Measurements from ENCODE around the gene NCOA1. TPM values are rescaled to one million over a fixed set of nuclear protein-coding genes. Genes with fewer than 3 reads are reported as not detected.
"Not testable (repeated sequence)": the region's sequence is repeated elsewhere in the genome, so short reads cannot be mapped to it uniquely, and the experiment has no call there.

Gene NCOA1
- polyA plus RNA-seq, 1 of the 3 experiments (the other 2 are of a cell fraction), result 10.7 TPM

DNA sequence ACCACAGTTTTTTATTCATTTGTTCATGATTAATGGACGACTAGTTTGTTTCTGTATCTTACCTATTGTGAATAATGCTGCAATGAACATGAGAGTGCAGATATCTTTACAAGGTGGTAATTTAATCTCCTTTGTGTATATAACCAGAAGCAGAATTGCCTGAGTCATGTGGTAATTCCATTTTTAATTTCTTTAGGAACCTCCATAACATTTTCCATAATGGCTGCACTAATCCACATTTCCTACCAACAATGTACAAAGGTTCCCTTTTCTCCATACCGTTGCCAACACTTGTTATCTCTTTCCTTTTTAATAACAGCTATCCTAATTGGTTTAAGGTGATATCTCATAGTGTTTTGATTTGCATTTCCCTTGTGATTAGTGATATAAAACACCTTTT, 36.5 kb downstream of the NCOA1 start:
- 79% methylated on average over 2 of the region's 2 CpGs for WGBS (ENCODE audit: low lambda C conversion rate)
- Histone ChIP-seq H3K27me3 (ENCODE audit: insufficient read depth) (no peaks in the 10 kb centered on the region), H2AFZ (ENCODE audit: low read depth) (no peak overlapping the region), H3F3A (replicated peaks; ENCODE audit: insufficient read depth) (no peaks in the 10 kb centered on the region), H3K4me2 (no peak overlapping the region), H3K9ac (no peak overlapping the region), H3K36me3 (replicated peaks in 1 of 2; ENCODE audit: control insufficient read depth in 1 of 2, insufficient read depth in 2 of 2, low read length in 1 of 2) (peaks cover 0 to 6% of the 10 kb centered on the region in 2 experiments), H3K9me2 (no peaks in the 10 kb centered on the region), H3K4me1 (ENCODE audit: control insufficient read depth in 1 of 2, insufficient read depth in 2 of 2, low read depth in 1 of 2, low read length in 1 of 2) (no peaks in the 10 kb centered on the region), H3K9me3 (peaks cover 9% of the 10 kb centered on the region; the same call in 1 of the 2 replicates), H3K4me3 (ENCODE audit: low read depth in 2 of 2, low read length in 1 of 2) (no peak overlapping the region), H3K27ac (ENCODE audit: low read depth in 2 of 2, low read length in 1 of 2) (no peak overlapping the region), H3K79me2 (ENCODE audit: insufficient read depth) (peaks cover 65% of the 10 kb centered on the region), H4K20me1 (ENCODE audit: insufficient read depth) (peaks cover 4% of the 10 kb centered on the region; the same call in 1 of the 2 replicates)
- ChIA-PET POLR2A (no interaction called here), CTCF (interaction anchor here (2.0 kb wide), 1 partner anchor 18 kb away, joined by 5 read pairs; no protein-coding TSS in a partner anchor)
- TF ChIP-seq, protein P1, sequence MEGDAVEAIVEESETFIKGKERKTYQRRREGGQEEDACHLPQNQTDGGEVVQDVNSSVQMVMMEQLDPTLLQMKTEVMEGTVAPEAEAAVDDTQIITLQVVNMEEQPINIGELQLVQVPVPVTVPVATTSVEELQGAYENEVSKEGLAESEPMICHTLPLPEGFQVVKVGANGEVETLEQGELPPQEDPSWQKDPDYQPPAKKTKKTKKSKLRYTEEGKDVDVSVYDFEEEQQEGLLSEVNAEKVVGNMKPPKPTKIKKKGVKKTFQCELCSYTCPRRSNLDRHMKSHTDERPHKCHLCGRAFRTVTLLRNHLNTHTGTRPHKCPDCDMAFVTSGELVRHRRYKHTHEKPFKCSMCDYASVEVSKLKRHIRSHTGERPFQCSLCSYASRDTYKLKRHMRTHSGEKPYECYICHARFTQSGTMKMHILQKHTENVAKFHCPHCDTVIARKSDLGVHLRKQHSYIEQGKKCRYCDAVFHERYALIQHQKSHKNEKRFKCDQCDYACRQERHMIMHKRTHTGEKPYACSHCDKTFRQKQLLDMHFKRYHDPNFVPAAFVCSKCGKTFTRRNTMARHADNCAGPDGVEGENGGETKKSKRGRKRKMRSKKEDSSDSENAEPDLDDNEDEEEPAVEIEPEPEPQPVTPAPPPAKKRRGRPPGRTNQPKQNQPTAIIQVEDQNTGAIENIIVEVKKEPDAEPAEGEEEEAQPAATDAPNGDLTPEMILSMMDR (IDR thresholded peaks at IDR 0.05), result no peak
- TF ChIP-seq GABPA (IDR thresholded peaks at IDR 0.05; ENCODE audit: low read depth), result no peak
- no peak for TF ChIP-seq RXRA (IDR thresholded peaks at IDR 0.05; ENCODE audit: borderline replicate concordance, low read depth)
- TF ChIP-seq, protein P2, sequence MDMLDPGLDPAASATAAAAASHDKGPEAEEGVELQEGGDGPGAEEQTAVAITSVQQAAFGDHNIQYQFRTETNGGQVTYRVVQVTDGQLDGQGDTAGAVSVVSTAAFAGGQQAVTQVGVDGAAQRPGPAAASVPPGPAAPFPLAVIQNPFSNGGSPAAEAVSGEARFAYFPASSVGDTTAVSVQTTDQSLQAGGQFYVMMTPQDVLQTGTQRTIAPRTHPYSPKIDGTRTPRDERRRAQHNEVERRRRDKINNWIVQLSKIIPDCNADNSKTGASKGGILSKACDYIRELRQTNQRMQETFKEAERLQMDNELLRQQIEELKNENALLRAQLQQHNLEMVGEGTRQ (IDR thresholded peaks at IDR 0.05; ENCODE audit: borderline replicate concordance, low read depth, low read length), result no peak
- DNase-seq, result no peak

DNA sequence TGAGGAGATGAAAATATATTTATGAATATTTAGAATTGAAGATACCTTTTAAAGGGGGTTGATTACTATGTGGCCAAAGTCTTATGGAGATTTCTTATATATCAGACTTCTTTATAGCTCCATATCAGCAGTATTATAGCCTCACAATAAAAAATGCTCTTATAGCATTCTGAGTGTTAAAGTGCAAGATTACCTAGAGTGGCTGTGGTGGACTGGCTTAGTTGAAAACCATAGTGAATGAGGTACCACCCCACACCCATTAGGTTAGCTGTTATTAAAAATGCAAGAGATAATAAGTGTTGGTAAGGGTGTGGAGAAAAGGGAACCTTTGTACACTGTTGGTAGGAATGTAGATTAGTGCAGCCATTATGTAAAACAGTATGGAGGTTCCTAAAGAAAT, 39.7 kb downstream of the NCOA1 start:
- Histone ChIP-seq H3K9me2 (no peaks in the 10 kb centered on the region), H3K79me2 (ENCODE audit: insufficient read depth) (peaks cover 70% of the 10 kb centered on the region)
- CTCF ChIA-PET, result interaction anchor here (1.1 kb wide), 1 partner anchor 15 kb away, joined by 3 read pairs; no protein-coding TSS in a partner anchor

DNA sequence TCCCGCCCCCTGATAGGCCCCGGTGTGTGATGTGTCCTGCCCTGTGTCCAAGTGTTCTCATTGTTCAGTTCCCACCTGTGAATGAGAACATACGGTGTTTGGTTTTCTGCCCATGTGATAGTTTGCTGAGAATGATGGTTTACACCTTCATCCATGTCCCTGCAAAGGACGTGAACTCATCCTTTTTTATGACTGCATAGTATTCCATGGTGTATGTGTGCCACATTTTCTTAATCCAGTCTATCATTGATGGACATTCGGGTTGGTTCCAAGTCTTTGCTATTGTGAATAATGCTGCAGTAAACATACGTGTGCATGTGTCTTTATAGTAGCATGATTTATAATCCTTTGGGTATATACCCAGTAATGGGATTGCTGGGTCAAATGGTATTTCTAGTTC, 40.6 kb downstream of the NCOA1 start:
- H4K20me1 ChIP-seq (ENCODE audit: insufficient read depth); POLR2A ChIA-PET; CTCF ChIA-PET; H3F3A ChIP-seq (replicated peaks; ENCODE audit: insufficient read depth); H2AFZ ChIP-seq (ENCODE audit: low read depth); H3K4me2 ChIP-seq; H3K9me2 ChIP-seq; DNase-seq; H3K4me3 ChIP-seq (ENCODE audit: low read depth in 2 of 2, low read length in 1 of 2); H3K4me1 ChIP-seq (ENCODE audit: control insufficient read depth in 1 of 2, insufficient read depth in 2 of 2, low read depth in 1 of 2, low read length in 1 of 2); H3K9me3 ChIP-seq; H3K27ac ChIP-seq (ENCODE audit: low read depth in 2 of 2, low read length in 1 of 2); H3K9ac ChIP-seq; H3K27me3 ChIP-seq (ENCODE audit: insufficient read depth); H3K36me3 ChIP-seq (replicated peaks in 1 of 2; ENCODE audit: control insufficient read depth in 1 of 2, insufficient read depth in 2 of 2, low read length in 1 of 2): not testable (repeated sequence)
- peaks cover 76% of the 10 kb centered on the region for H3K79me2 ChIP-seq (ENCODE audit: insufficient read depth)
- WGBS (ENCODE audit: low lambda C conversion rate), result 89% methylated on average over 6 of the region's 6 CpGs

More for the DNA sequence above, 39.7 kb downstream of the NCOA1 start:
- DNase-seq, result no peak
- peaks cover 0 to 6% of the 10 kb centered on the region in 2 experiments for H3K36me3 ChIP-seq (replicated peaks in 1 of 2; ENCODE audit: control insufficient read depth in 1 of 2, insufficient read depth in 2 of 2, low read length in 1 of 2)
- H2AFZ ChIP-seq (ENCODE audit: low read depth), result no peak overlapping the region
- H3K9me3 ChIP-seq, result peaks cover 9% of the 10 kb centered on the region; the same call in 1 of the 2 replicates
- H3K27me3 ChIP-seq (ENCODE audit: insufficient read depth), result no peaks in the 10 kb centered on the region
- H3K9ac ChIP-seq, result no peak overlapping the region
- H3K27ac ChIP-seq (ENCODE audit: low read depth in 2 of 2, low read length in 1 of 2), result no peak overlapping the region
- H3K4me3 ChIP-seq (ENCODE audit: low read depth in 2 of 2, low read length in 1 of 2), result no peak overlapping the region
- H4K20me1 ChIP-seq (ENCODE audit: insufficient read depth), result peaks cover 4% of the 10 kb centered on the region; the same call in 1 of the 2 replicates
- H3K4me2 ChIP-seq, result no peak overlapping the region
- TF ChIP-seq, protein P1 (IDR thresholded peaks at IDR 0.05), result no peak
- no peak for TF ChIP-seq FOXM1 (IDR thresholded peaks at IDR 0.05; ENCODE audit: low read depth)
- no peaks in the 10 kb centered on the region for H3K4me1 ChIP-seq (ENCODE audit: control insufficient read depth in 1 of 2, insufficient read depth in 2 of 2, low read depth in 1 of 2, low read length in 1 of 2)
- H3F3A ChIP-seq (replicated peaks; ENCODE audit: insufficient read depth), result no peaks in the 10 kb centered on the region
- POLR2A ChIA-PET, result no interaction called here

DNA sequence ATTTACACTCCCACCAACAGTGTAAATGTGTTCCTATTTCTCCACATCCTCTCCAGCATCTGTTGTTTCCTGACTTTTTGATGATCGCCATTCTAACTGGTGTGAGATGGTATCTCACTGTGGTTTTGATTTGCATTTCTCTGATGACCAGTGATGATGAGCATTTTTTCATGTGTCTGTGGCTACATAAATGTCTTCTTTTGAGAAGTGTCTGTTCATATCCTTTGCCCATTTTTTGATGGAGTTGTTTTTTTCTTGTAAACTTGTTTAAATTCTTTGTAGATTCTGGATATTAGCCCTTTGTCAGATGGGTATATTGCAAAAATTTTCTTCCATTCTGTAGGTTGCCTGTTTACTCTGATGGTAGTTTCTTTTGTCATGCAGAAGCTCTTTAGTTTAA, 41.0 kb downstream of the NCOA1 start:
- H3K27ac ChIP-seq (ENCODE audit: low read depth in 2 of 2, low read length in 1 of 2); H3K9me3 ChIP-seq; H3K4me3 ChIP-seq (ENCODE audit: low read depth in 2 of 2, low read length in 1 of 2); CTCF ChIA-PET; H3K4me1 ChIP-seq (ENCODE audit: control insufficient read depth in 1 of 2, insufficient read depth in 2 of 2, low read depth in 1 of 2, low read length in 1 of 2); H3K9ac ChIP-seq; DNase-seq; H2AFZ ChIP-seq (ENCODE audit: low read depth); H3K4me2 ChIP-seq; H3F3A ChIP-seq (replicated peaks; ENCODE audit: insufficient read depth); H3K27me3 ChIP-seq (ENCODE audit: insufficient read depth); H4K20me1 ChIP-seq (ENCODE audit: insufficient read depth); H3K9me2 ChIP-seq: not testable (repeated sequence)
- POLR2A ChIA-PET, result interaction anchor here (0.7 kb wide), 1 partner anchor 69 kb away, joined by 3 read pairs; no protein-coding TSS in a partner anchor
- Histone ChIP-seq H3K79me2 (ENCODE audit: insufficient read depth) (peaks cover 76% of the 10 kb centered on the region), H3K36me3 (replicated peaks in 1 of 2; ENCODE audit: control insufficient read depth in 1 of 2, insufficient read depth in 2 of 2, low read length in 1 of 2) (peaks cover 0 to 12% of the 10 kb centered on the region in 2 experiments)
- WGBS (ENCODE audit: low lambda C conversion rate), result 100% methylated on average over 1 of the region's 1 CpG

DNA sequence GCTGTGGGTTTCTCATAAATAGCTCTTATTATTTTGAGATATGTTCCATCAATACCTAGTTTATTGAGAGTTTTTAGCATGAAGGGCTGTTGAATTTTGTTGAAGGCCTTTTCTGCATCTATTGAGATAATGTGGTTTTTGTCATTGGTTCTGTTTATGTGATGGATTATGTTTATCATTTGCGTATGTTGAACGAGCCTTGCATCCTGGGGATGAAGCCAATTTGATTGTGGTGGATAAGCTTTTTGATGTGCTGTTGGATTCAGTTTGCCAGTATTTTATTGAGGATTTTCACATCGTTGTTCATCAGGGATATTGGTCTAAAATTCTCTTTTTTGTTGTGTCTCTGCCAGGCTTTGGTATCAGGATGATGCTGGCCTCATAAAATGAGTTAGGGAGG, 42.5 kb downstream of the NCOA1 start:
- H3K9me2 ChIP-seq; H3K4me3 ChIP-seq (ENCODE audit: low read depth in 2 of 2, low read length in 1 of 2); H4K20me1 ChIP-seq (ENCODE audit: insufficient read depth); POLR2A ChIA-PET; H3K27ac ChIP-seq (ENCODE audit: low read depth in 2 of 2, low read length in 1 of 2); H3K4me1 ChIP-seq (ENCODE audit: control insufficient read depth in 1 of 2, insufficient read depth in 2 of 2, low read depth in 1 of 2, low read length in 1 of 2); H3K4me2 ChIP-seq; CTCF ChIA-PET; H3K27me3 ChIP-seq (ENCODE audit: insufficient read depth); DNase-seq; H3K9me3 ChIP-seq; H3K9ac ChIP-seq; H3F3A ChIP-seq (replicated peaks; ENCODE audit: insufficient read depth); H2AFZ ChIP-seq (ENCODE audit: low read depth): not testable (repeated sequence)
- H3K36me3 ChIP-seq (replicated peaks in 1 of 2; ENCODE audit: control insufficient read depth in 1 of 2, insufficient read depth in 2 of 2, low read length in 1 of 2), result peaks cover 0 to 12% of the 10 kb centered on the region in 2 experiments
- 80% methylated on average over 3 of the region's 3 CpGs for WGBS (ENCODE audit: low lambda C conversion rate)
- H3K79me2 ChIP-seq (ENCODE audit: insufficient read depth), result peaks cover 61% of the 10 kb centered on the region
